HepG2 (cell line): ENCODE data around the gene ZNF562. TPM values are rescaled to one million over a fixed set of nuclear protein-coding genes. Genes with fewer than 3 reads are reported as not detected.

Experiments
- AKNA ChIP-seq: sonication (generic); formaldehyde crosslinking; IDR thresholded peaks from 2 replicates; pipeline ENCODE4 v1.4.0; 2020; ENCODE audit warnings: missing genetic modification reagents, borderline replicate concordance
- ARID5B ChIP-seq: IDR thresholded peaks from 2 replicates; pipeline ENCODE4 v1.4.0; 2020; ENCODE audit warnings: mild to moderate bottlenecking, missing genetic modification reagents
- E2F5 ChIP-seq: sonication (generic); formaldehyde crosslinking; conservative IDR thresholded peaks from 2 replicates; pipeline ENCODE4 v1.4.0; 2020; ENCODE audit warnings: missing genetic modification reagents
- ETS1 ChIP-seq: sonication (generic); formaldehyde crosslinking; IDR thresholded peaks from 2 replicates; pipeline ENCODE4 v1.4.0; 2020; ENCODE audit warnings: missing genetic modification reagents
- FOXA3 ChIP-seq: IDR thresholded peaks from 2 replicates; pipeline ENCODE4 v1.6.1; 2016; ENCODE audit warnings: missing genetic modification reagents, missing compliant biosample characterization
- KDM2A ChIP-seq: sonication (generic); formaldehyde crosslinking; IDR thresholded peaks from 2 replicates; pipeline ENCODE4 v1.4.0; 2020; ENCODE audit warnings: low read depth, missing genetic modification reagents, borderline replicate concordance
- NR2F1 ChIP-seq, 2 experiments: fragments of 450-650 bp in 1 of 2; formaldehyde crosslinking in 1 of 2; IDR thresholded peaks; 2 replicates each; pipeline versions ENCODE4 v1.5.0 to v1.6.1; 2016 to 2020; ENCODE audit warnings: mild to moderate bottlenecking in 1 of 2, missing compliant biosample characterization in 1 of 2, missing genetic modification reagents in 1 of 2, moderate library complexity in 1 of 2
- NR3C1 ChIP-seq: sonication (generic); formaldehyde crosslinking; IDR thresholded peaks from 2 replicates; pipeline ENCODE4 v1.4.0; 2020; ENCODE audit warnings: missing genetic modification reagents
- POGK ChIP-seq: sonication (generic); formaldehyde crosslinking; conservative IDR thresholded peaks from 2 replicates; pipeline ENCODE4 v1.8.0; 2022; ENCODE audit warnings: mild to moderate bottlenecking, moderate library complexity, missing genetic modification reagents
- RFX1 ChIP-seq: fragments of 450-650 bp; IDR thresholded peaks from 2 replicates; pipeline ENCODE4 v1.6.1; 2017
- SIX1 ChIP-seq: sonication (generic); formaldehyde crosslinking; IDR thresholded peaks from 2 replicates; pipeline ENCODE4 v1.4.0; 2020; ENCODE audit warnings: missing genetic modification reagents, borderline replicate concordance
- SRSF9 ChIP-seq: fragments of 200-400 bp; formaldehyde crosslinking; IDR thresholded peaks from 2 replicates; pipeline ENCODE4 v1.6.1; 2018; ENCODE audit warnings: borderline replicate concordance, mild to moderate bottlenecking, low read depth, low read length; ENCODE audit not compliant: insufficient read depth, poor library complexity, severe bottlenecking
- ZNF567 ChIP-seq: sonication (generic); formaldehyde crosslinking; IDR thresholded peaks from 2 replicates; pipeline ENCODE4 v1.8.1; 2023; ENCODE audit warnings: mild to moderate bottlenecking, missing genetic modification reagents, borderline replicate concordance
- polyA plus RNA-seq, 8 experiments: library from polyadenylated mRNA; depleted of rRNA in 3 of 8; stranded (reverse) in 7 of 8; unstranded in 1 of 8; fragments of >200 nt; fragmentation: Illumina TruSeq in 4 of 8; extraction: Trizol in 4 of 8; gene quantifications; 2 replicates each; pipeline versions ENCODE4 v1.2.1 to v1.2.3, GENCODE V29; 2011 to 2016; ENCODE audit warnings: low read depth in 4 of 8, missing spikeins in 1 of 8, mixed read lengths in 1 of 8; ENCODE audit not compliant: insufficient read depth in 1 of 8
- total RNA-seq, 5 experiments: library from RNA; depleted of rRNA; stranded (reverse); fragments of >200 nt; fragmentation: Illumina TruSeq; extraction: Trizol; gene quantifications; 2 replicates each; pipeline ENCODE4 v1.2.3, GENCODE V29; 2016; ENCODE audit warnings: low read depth in 1 of 5

ZNF562 gene
- total and polyA plus RNA-seq, 2 of the 13 experiments (the other 11 are each of a cell fraction or from before 2014, with no cell fraction given): 13.1 to 32.7 TPM

GRCh38 chr19:9621156-9622037 lies 53.5 kb downstream of the ZNF562 start, which contains the start of gene ZNF561 (continued):
- TF ChIP-seq NR3C1 (CRISPR knock-in tag) (no peak), AKNA (CRISPR knock-in tag) (0 out of 2 replicates have a peak, but pooled peaks have one; percentile 77), KDM2A (CRISPR knock-in tag) (peak; percentile 82; the same call in 1 of the 2 replicates), ETS1 (CRISPR knock-in tag) (no peak), FOXA3 (CRISPR knock-in tag) (no peak), SRSF9 (no peak), E2F5 (no peak), SIX1 (CRISPR knock-in tag) (no peak), POGK (CRISPR knock-in tag) (peak; percentile 63; the same call in 1 of the 2 replicates), ZNF567 (CRISPR knock-in tag) (no peak), ARID5B (CRISPR knock-in tag) (no peak; the same call in 1 of the 2 replicates), NR2F1 (CRISPR knock-in tag; IDR thresholded peaks at IDR 0.05) (no peak), RFX1 (no peak)
